ENCODE measurements around the gene CLSTN2.

CLSTN2 gene

GRCh38 chr3:140285380-140285779, 350.4 kb downstream of the CLSTN2 start:
- H4K8ac ChIP-seq (ENCODE audit: low read depth, low read length) = no peak overlapping the region
- H2BK120ac ChIP-seq (ENCODE audit: low read depth, low read length) = no peak overlapping the region
- no peak for DNase-seq (ENCODE audit: low spot score)
- H2AFZ ChIP-seq (ENCODE audit: low read length) = no peak overlapping the region
- no peak overlapping the region for H3K4me2 ChIP-seq (ENCODE audit: insufficient read depth, low read length, poor library complexity, severe bottlenecking)
- H3K23ac ChIP-seq (ENCODE audit: low read depth, low read length, poor library complexity) = no peak overlapping the region
- H3K27me3 ChIP-seq (ENCODE audit: control insufficient read depth in 3 of 3, insufficient read depth in 3 of 3, low read depth in 1 of 3, low read length in 3 of 3) = peaks cover 0 to 2% (median 0%) of the 10 kb centered on the region in 3 experiments
- H3K9me3 ChIP-seq (replicated peaks in 1 of 2; ENCODE audit: control insufficient read depth in 2 of 2, insufficient read depth in 1 of 2, low read depth in 1 of 2, low read length in 2 of 2) = no peaks in the 10 kb centered on the region
- H2BK12ac ChIP-seq (ENCODE audit: low read length) = no peak overlapping the region
- no peak overlapping the region for H2BK5ac ChIP-seq (ENCODE audit: low read length)
- H3K14ac ChIP-seq (ENCODE audit: low read length) = no peak overlapping the region
- H3K4me3 ChIP-seq (ENCODE audit: low read length in 2 of 2) = no peak overlapping the region
- WGBS, 2 donors (ENCODE audit: extremely low coverage in 2 of 2, insufficient read length in 2 of 2, insufficient replicate concordance in 1 of 2) = no CpG with 5 or more reads among the region's 3 CpGs
- H2AK5ac ChIP-seq (ENCODE audit: low read depth, low read length) = no peak overlapping the region
- H3K79me1 ChIP-seq (ENCODE audit: low read depth, low read length) = no peaks in the 10 kb centered on the region
- no peak overlapping the region for H3K27ac ChIP-seq (replicated peaks; ENCODE audit: low read length)
- H3K9ac ChIP-seq (ENCODE audit: low read depth, low read length, poor library complexity) = no peak overlapping the region
- no peak overlapping the region for H3K4ac ChIP-seq (ENCODE audit: low read length)
- H4K91ac ChIP-seq (ENCODE audit: low read depth, low read length, poor library complexity) = no peak overlapping the region
- H3K36me3 ChIP-seq (replicated peaks in 1 of 2; ENCODE audit: control insufficient read depth in 2 of 2, insufficient read depth in 2 of 2, low read length in 2 of 2) = no peaks in the 10 kb centered on the region
- H3K4me1 ChIP-seq (ENCODE audit: control insufficient read depth in 2 of 2, insufficient read depth in 1 of 2, low read depth in 1 of 2, low read length in 2 of 2) = peaks cover 0 to 6% of the 10 kb centered on the region in 2 donors
- no peak overlapping the region for H3K18ac ChIP-seq (ENCODE audit: low read length)
- no peak overlapping the region for H2BK15ac ChIP-seq (ENCODE audit: low read length)

- H3K9me3 ChIP-seq (replicated peaks in 1 of 2; ENCODE audit: control insufficient read depth in 2 of 2, insufficient read depth in 1 of 2, low read depth in 1 of 2, low read length in 2 of 2) = no peaks in the 10 kb centered on the region
- H2BK15ac ChIP-seq (ENCODE audit: low read length) = no peak overlapping the region
- no peak overlapping the region for H3K9ac ChIP-seq (ENCODE audit: low read depth, low read length, poor library complexity)
- WGBS, 2 donors (ENCODE audit: extremely low coverage in 2 of 2, insufficient read length in 2 of 2, insufficient replicate concordance in 1 of 2) = no CpG with 5 or more reads among the region's 1 CpG
- no peak for DNase-seq (ENCODE audit: low spot score)
- H3K4me2 ChIP-seq (ENCODE audit: insufficient read depth, low read length, poor library complexity, severe bottlenecking) = no peak overlapping the region
- no peak overlapping the region for H3K18ac ChIP-seq (ENCODE audit: low read length)
- H3K27ac ChIP-seq (replicated peaks; ENCODE audit: low read length) = no peak overlapping the region
- no peak overlapping the region for H3K14ac ChIP-seq (ENCODE audit: low read length)
- no peak overlapping the region for H2BK12ac ChIP-seq (ENCODE audit: low read length)
- no peak overlapping the region for H4K91ac ChIP-seq (ENCODE audit: low read depth, low read length, poor library complexity)
- H3K79me1 ChIP-seq (ENCODE audit: low read depth, low read length) = no peaks in the 10 kb centered on the region
- no peak overlapping the region for H3K4me3 ChIP-seq (ENCODE audit: low read length in 2 of 2)
- H2AFZ ChIP-seq (ENCODE audit: low read length) = no peak overlapping the region
- no peak overlapping the region for H3K4ac ChIP-seq (ENCODE audit: low read length)
- H4K8ac ChIP-seq (ENCODE audit: low read depth, low read length) = no peak overlapping the region
- no peaks in the 10 kb centered on the region for H3K27me3 ChIP-seq (ENCODE audit: control insufficient read depth in 3 of 3, insufficient read depth in 3 of 3, low read depth in 1 of 3, low read length in 3 of 3)
- H3K4me1 ChIP-seq (ENCODE audit: control insufficient read depth in 2 of 2, insufficient read depth in 1 of 2, low read depth in 1 of 2, low read length in 2 of 2) = peaks cover 0 to 6% of the 10 kb centered on the region in 2 donors
- no peaks in the 10 kb centered on the region for H3K36me3 ChIP-seq (replicated peaks in 1 of 2; ENCODE audit: control insufficient read depth in 2 of 2, insufficient read depth in 2 of 2, low read length in 2 of 2)
- H2BK5ac ChIP-seq (ENCODE audit: low read length) = no peak overlapping the region
- H3K23ac ChIP-seq (ENCODE audit: low read depth, low read length, poor library complexity) = no peak overlapping the region
- no peak overlapping the region for H2BK120ac ChIP-seq (ENCODE audit: low read depth, low read length)
- no peak overlapping the region for H2AK5ac ChIP-seq (ENCODE audit: low read depth, low read length)
Measured at GRCh38 chr3:140288595-140288994, 353.6 kb downstream of the CLSTN2 start.

GRCh38 chr3:140290105-140290504, 355.1 kb downstream of the CLSTN2 start:
- Histone ChIP-seq H3K14ac (ENCODE audit: low read length) (no peak overlapping the region), H2BK15ac (ENCODE audit: low read length) (no peak overlapping the region), H4K8ac (ENCODE audit: low read depth, low read length) (no peak overlapping the region), H3K18ac (ENCODE audit: low read length) (no peak overlapping the region), H2BK120ac (ENCODE audit: low read depth, low read length) (no peak overlapping the region), H3K27me3 (ENCODE audit: control insufficient read depth in 3 of 3, insufficient read depth in 3 of 3, low read depth in 1 of 3, low read length in 3 of 3) (no peaks in the 10 kb centered on the region), H2AK5ac (ENCODE audit: low read depth, low read length) (no peak overlapping the region), H3K27ac (replicated peaks; ENCODE audit: low read length) (no peak overlapping the region), H3K79me1 (ENCODE audit: low read depth, low read length) (no peaks in the 10 kb centered on the region), H3K4me2 (ENCODE audit: insufficient read depth, low read length, poor library complexity, severe bottlenecking) (no peak overlapping the region), H3K4me1 (ENCODE audit: control insufficient read depth in 2 of 2, insufficient read depth in 1 of 2, low read depth in 1 of 2, low read length in 2 of 2) (peaks cover 0 to 1% of the 10 kb centered on the region in 2 donors), H4K91ac (ENCODE audit: low read depth, low read length, poor library complexity) (no peak overlapping the region), H3K4ac (ENCODE audit: low read length) (no peak overlapping the region), H2AFZ (ENCODE audit: low read length) (no peak overlapping the region), H2BK12ac (ENCODE audit: low read length) (no peak overlapping the region), H3K23ac (ENCODE audit: low read depth, low read length, poor library complexity) (no peak overlapping the region), H3K9me3 (replicated peaks in 1 of 2; ENCODE audit: control insufficient read depth in 2 of 2, insufficient read depth in 1 of 2, low read depth in 1 of 2, low read length in 2 of 2) (no peaks in the 10 kb centered on the region), H3K4me3 (ENCODE audit: low read length in 2 of 2) (no peak overlapping the region), H2BK5ac (ENCODE audit: low read length) (no peak overlapping the region), H3K36me3 (replicated peaks in 1 of 2; ENCODE audit: control insufficient read depth in 2 of 2, insufficient read depth in 2 of 2, low read length in 2 of 2) (no peaks in the 10 kb centered on the region), H3K9ac (ENCODE audit: low read depth, low read length, poor library complexity) (no peak overlapping the region)
- WGBS, 2 donors (ENCODE audit: extremely low coverage in 2 of 2, insufficient read length in 2 of 2, insufficient replicate concordance in 1 of 2) = no CpG with 5 or more reads among the region's 2 CpGs
- DNase-seq (ENCODE audit: low spot score) = no peak

GRCh38 chr3:140292170-140292569, 357.2 kb downstream of the CLSTN2 start:
- Histone ChIP-seq H2BK5ac (ENCODE audit: low read length) (no peak overlapping the region), H2BK15ac (ENCODE audit: low read length) (no peak overlapping the region), H4K91ac (ENCODE audit: low read depth, low read length, poor library complexity) (no peak overlapping the region), H2AFZ (ENCODE audit: low read length) (no peak overlapping the region), H3K23ac (ENCODE audit: low read depth, low read length, poor library complexity) (no peak overlapping the region), H3K9me3 (replicated peaks in 1 of 2; ENCODE audit: control insufficient read depth in 2 of 2, insufficient read depth in 1 of 2, low read depth in 1 of 2, low read length in 2 of 2) (no peaks in the 10 kb centered on the region), H3K4ac (ENCODE audit: low read length) (no peak overlapping the region), H3K4me3 (ENCODE audit: low read length in 2 of 2) (no peak overlapping the region), H4K8ac (ENCODE audit: low read depth, low read length) (no peak overlapping the region), H3K4me1 (ENCODE audit: control insufficient read depth in 2 of 2, insufficient read depth in 1 of 2, low read depth in 1 of 2, low read length in 2 of 2) (no peaks in the 10 kb centered on the region), H3K9ac (ENCODE audit: low read depth, low read length, poor library complexity) (no peak overlapping the region), H2BK12ac (ENCODE audit: low read length) (no peak overlapping the region), H3K18ac (ENCODE audit: low read length) (no peak overlapping the region), H3K27me3 (ENCODE audit: control insufficient read depth in 3 of 3, insufficient read depth in 3 of 3, low read depth in 1 of 3, low read length in 3 of 3) (no peaks in the 10 kb centered on the region), H2AK5ac (ENCODE audit: low read depth, low read length) (no peak overlapping the region), H2BK120ac (ENCODE audit: low read depth, low read length) (no peak overlapping the region), H3K36me3 (replicated peaks in 1 of 2; ENCODE audit: control insufficient read depth in 2 of 2, insufficient read depth in 2 of 2, low read length in 2 of 2) (no peaks in the 10 kb centered on the region), H3K14ac (ENCODE audit: low read length) (no peak overlapping the region), H3K79me1 (ENCODE audit: low read depth, low read length) (no peaks in the 10 kb centered on the region), H3K4me2 (ENCODE audit: insufficient read depth, low read length, poor library complexity, severe bottlenecking) (no peak overlapping the region), H3K27ac (replicated peaks; ENCODE audit: low read length) (no peak overlapping the region)
- no peak for DNase-seq (ENCODE audit: low spot score)
- no CpG with 5 or more reads among the region's 2 CpGs for WGBS, 2 donors (ENCODE audit: extremely low coverage in 2 of 2, insufficient read length in 2 of 2, insufficient replicate concordance in 1 of 2)

Data from neuronal stem cell (in vitro differentiated cells).